Activated CD8-positive, alpha-beta T cell treated with anti-CD3 and anti-CD28 coated beads for 36 hours (primary cell): Measurements from ENCODE around the gene CDC34. TPM values are rescaled to one million over a fixed set of nuclear protein-coding genes. Genes with fewer than 3 reads are reported as not detected.

Experiments used
- ATAC-seq: fragments of 200-7000 bp; cut with Tn5 transposase; one replicate; pipeline ENCODE4 v1.10.0; 2021; ENCODE audit warnings: mild to moderate bottlenecking, moderate library complexity
- CTCF ChIA-PET: fragments of 350-600 bp; sonication (Branson Sonifier 250); formaldehyde crosslinking; loops from one replicate; lab custom pipeline; 2021; ENCODE audit warnings: antibody characterized with exemption; lab: Charles Lee
- POLR2A ChIA-PET: fragments of 350-600 bp; sonication (Branson Sonifier 250); formaldehyde crosslinking; loops from one replicate; lab custom pipeline; 2021; ENCODE audit warnings: antibody characterized with exemption; lab: Charles Lee
- DNase-seq: peaks from one replicate; pipeline ENCODE4 v3.0.0-alpha.2; 2020
- H3K27ac Mint-ChIP-seq: one replicate; pipeline ENCODE4 v1.8.0; 2021; ENCODE audit warnings: mild to moderate bottlenecking, mixed read lengths
- H3K27me3 Mint-ChIP-seq: one replicate; pipeline ENCODE4 v1.8.0; 2021; ENCODE audit warnings: mixed read lengths
- H3K36me3 Mint-ChIP-seq: one replicate; pipeline ENCODE4 v1.8.0; 2021; ENCODE audit warnings: low read depth, mixed read lengths
- H3K4me1 Mint-ChIP-seq: one replicate; pipeline ENCODE4 v1.8.0; 2021; ENCODE audit warnings: low read depth, mixed read lengths
- H3K4me3 Mint-ChIP-seq: one replicate; pipeline ENCODE4 v1.8.0; 2021; ENCODE audit warnings: mild to moderate bottlenecking, moderate library complexity, mixed read lengths
- H3K9me3 Mint-ChIP-seq: one replicate; pipeline ENCODE4 v1.8.0; 2021; ENCODE audit warnings: mixed read lengths
- intact Hi-C: fragments of 100-400 bp; cut with micrococcal nuclease; formaldehyde crosslinking; loops from one replicate; pipeline ENCODE4 v1.10.0; 2022
- total RNA-seq, 2 experiments: library from RNA; stranded (reverse); gene quantifications; one replicate each; pipeline ENCODE4 v1.2.3, GENCODE V29; 2021
- TF ChIP-seq, protein P1 (sequence below): fragments of 200-600 bp; IDR thresholded peaks from one replicate; pipeline ENCODE4 v1.8.0; 2022; ENCODE audit warnings: antibody characterized with exemption, mild to moderate bottlenecking

CDC34 gene
- total RNA-seq, 2 experiments from 2014 or later = 38.1 to 43.7 TPM

GRCh38 chr19:491146-491741 is 40.3 kb upstream of the CDC34 start:
- TF ChIP-seq, protein P1, sequence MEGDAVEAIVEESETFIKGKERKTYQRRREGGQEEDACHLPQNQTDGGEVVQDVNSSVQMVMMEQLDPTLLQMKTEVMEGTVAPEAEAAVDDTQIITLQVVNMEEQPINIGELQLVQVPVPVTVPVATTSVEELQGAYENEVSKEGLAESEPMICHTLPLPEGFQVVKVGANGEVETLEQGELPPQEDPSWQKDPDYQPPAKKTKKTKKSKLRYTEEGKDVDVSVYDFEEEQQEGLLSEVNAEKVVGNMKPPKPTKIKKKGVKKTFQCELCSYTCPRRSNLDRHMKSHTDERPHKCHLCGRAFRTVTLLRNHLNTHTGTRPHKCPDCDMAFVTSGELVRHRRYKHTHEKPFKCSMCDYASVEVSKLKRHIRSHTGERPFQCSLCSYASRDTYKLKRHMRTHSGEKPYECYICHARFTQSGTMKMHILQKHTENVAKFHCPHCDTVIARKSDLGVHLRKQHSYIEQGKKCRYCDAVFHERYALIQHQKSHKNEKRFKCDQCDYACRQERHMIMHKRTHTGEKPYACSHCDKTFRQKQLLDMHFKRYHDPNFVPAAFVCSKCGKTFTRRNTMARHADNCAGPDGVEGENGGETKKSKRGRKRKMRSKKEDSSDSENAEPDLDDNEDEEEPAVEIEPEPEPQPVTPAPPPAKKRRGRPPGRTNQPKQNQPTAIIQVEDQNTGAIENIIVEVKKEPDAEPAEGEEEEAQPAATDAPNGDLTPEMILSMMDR = no peak
- Mint-ChIP-seq H3K27me3 (peaks cover 7% of the 10 kb centered on the region), H3K36me3 (no peaks in the 10 kb centered on the region), H3K4me1 (peaks cover 4% of the 10 kb centered on the region), H3K9me3 (peaks cover 2% of the 10 kb centered on the region), H3K27ac (no peak overlapping the region), H3K4me3 (no peak overlapping the region)
- ChIA-PET POLR2A (interaction anchor here (2.1 kb wide), 1 partner anchor 14 kb away, joined by 5 read pairs; no protein-coding TSS in a partner anchor), CTCF (interaction anchor here (1.1 to 2.5 kb wide), 3 partner anchors 15 to 42 kb away, joined by 3 to 12 read pairs (median 5); no protein-coding TSS in a partner anchor)
- intact Hi-C loops = no loop called here
- DNase-seq = no peak
- ATAC-seq = no peak

DNA sequence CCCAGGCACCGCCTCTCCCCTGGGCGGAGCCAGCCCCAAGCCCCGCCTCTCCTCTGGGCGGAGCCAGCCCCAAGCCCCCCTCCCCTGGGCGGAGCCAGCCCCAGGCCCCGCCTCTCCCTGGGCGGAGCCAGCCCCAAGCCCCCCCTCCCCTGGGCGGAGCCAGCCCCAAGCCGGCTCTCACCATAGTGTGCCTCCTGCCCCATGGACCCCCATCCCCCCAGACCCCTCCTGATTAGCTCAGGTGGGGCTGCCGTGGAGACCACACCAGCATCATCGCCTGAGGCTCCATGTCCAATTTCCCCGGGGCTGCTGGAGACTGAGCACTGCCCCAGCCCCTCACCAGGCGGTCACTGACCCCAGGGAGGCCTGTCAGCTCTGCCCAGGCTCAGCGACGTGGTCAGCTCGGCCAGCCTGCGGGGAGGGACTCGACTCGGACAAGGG is 39.4 kb upstream of the CDC34 start:
- TF ChIP-seq, protein P1 = no peak
- H3K4me3 Mint-ChIP-seq = no peak overlapping the region
- H3K4me1 Mint-ChIP-seq = peaks cover 4% of the 10 kb centered on the region
- no peak overlapping the region for H3K27ac Mint-ChIP-seq
- intact Hi-C loops = no loop called here
- H3K27me3 Mint-ChIP-seq = peaks cover 6% of the 10 kb centered on the region
- ChIA-PET CTCF (interaction anchor here (2.5 kb wide), 1 partner anchor 14 kb away, joined by 12 read pairs; no protein-coding TSS in a partner anchor), POLR2A (interaction anchor here (2.1 kb wide), 1 partner anchor 13 kb away, joined by 5 read pairs; no protein-coding TSS in a partner anchor)
- ATAC-seq (peak; percentile 19), DNase-seq (peak; percentile 57)
- peaks cover 2% of the 10 kb centered on the region for H3K9me3 Mint-ChIP-seq
- no peaks in the 10 kb centered on the region for H3K36me3 Mint-ChIP-seq

GRCh38 chr19:493391-494170 is 38.0 kb upstream of the CDC34 start:
- H3K27ac Mint-ChIP-seq = no peak overlapping the region
- ATAC-seq = no peak
- ChIA-PET CTCF (interaction anchor here (1.3 to 3.0 kb wide), 2 partner anchors 13 to 17 kb away, joined by 3 to 22 read pairs; partner anchors contain the start of gene TPGS1), POLR2A (no interaction called here)
- intact Hi-C loops = no loop called here
- no peak for DNase-seq
- H3K9me3 Mint-ChIP-seq = peaks cover 2% of the 10 kb centered on the region
- H3K36me3 Mint-ChIP-seq = no peaks in the 10 kb centered on the region
- H3K4me3 Mint-ChIP-seq = no peak overlapping the region
- peaks cover 2% of the 10 kb centered on the region for H3K4me1 Mint-ChIP-seq
- TF ChIP-seq, protein P1 = no peak
- H3K27me3 Mint-ChIP-seq = peaks cover 11% of the 10 kb centered on the region

DNA sequence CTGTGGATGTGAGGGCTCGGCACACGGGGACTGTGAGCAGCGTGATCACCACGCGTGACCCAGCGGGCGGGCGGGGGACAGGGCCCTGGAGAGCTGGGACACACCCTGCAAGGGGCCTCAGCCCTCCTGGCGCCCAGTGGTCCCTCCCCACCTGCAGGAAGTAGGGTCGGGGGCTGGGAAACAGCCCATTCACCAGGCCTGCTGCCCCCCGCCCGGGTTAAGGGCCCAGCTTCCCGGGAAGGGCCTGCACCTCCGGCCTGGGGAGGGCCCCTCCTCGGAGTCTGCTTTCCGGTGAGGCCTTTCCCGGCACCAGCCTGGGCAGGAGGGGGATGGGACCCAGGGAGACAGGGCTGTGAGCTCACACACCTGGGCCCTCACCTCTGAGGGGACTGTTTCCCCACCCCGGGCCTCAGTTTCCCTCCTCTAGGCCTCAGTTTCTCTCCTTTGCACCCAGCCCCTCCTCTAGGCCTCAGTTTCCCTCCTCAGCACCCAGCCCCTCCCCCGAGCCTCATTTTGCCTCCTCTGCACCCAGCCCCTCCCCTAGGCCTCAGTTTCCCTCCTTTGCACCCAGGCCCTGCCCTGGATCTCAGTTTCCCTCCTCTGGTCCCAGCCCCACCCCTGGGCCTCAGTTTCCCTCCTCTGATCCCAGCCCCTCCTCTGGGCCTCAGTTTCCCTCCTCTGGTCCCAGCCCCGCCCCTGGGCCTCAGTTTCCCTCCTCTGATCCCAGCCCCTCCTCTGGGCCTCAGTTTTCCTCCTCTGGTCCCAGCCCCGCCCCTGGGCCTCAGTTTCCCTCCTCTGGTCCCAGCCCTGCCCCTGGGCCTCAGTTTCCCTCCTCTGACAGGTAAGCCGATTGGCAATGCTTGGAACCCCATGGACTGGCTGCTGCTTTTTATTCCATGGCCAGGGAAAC is 37.1 kb upstream of the CDC34 start:
- TF ChIP-seq, protein P1 = no peak
- H3K9me3 Mint-ChIP-seq = peaks cover 2% of the 10 kb centered on the region
- intact Hi-C loops = no loop called here
- POLR2A ChIA-PET = interaction anchor here (0.9 kb wide), 1 partner anchor 13 kb away, joined by 5 read pairs; the partner anchor contains the start of gene TPGS1
- H3K27ac Mint-ChIP-seq = no peak overlapping the region
- H3K36me3 Mint-ChIP-seq = no peaks in the 10 kb centered on the region
- no peak for ATAC-seq
- peaks cover 17% of the 10 kb centered on the region for H3K27me3 Mint-ChIP-seq
- H3K4me3 Mint-ChIP-seq = no peak overlapping the region
- peaks cover 2% of the 10 kb centered on the region for H3K4me1 Mint-ChIP-seq
- CTCF ChIA-PET = interaction anchor here (1.3 to 3.0 kb wide), 5 partner anchors 10 to 38 kb away, joined by 3 to 22 read pairs (median 7); partner anchors contain the start of genes CDC34 and TPGS1
- no peak for DNase-seq
